H4 (cell line): ENCODE data around the gene PCF11. TPM values are rescaled to one million over a fixed set of nuclear protein-coding genes. Genes with fewer than 3 reads are reported as not detected.
"Not testable (repeated sequence)": the region's sequence is repeated elsewhere in the genome, so short reads cannot be mapped to it uniquely, and the experiment has no call there.

Source experiments
- DNase-seq: peaks from one replicate; pipeline ENCODE4 v3.0.0-alpha.2; 2015; ENCODE audit warnings: low spot score
- total RNA-seq: library from RNA; depleted of rRNA; stranded (reverse); fragments of >200 nt; shearing (Covaris generic); gene quantifications from 2 replicates; pipeline ENCODE4 v1.2.3, GENCODE V29; 2014; rRNA removed

The PCF11 gene
- total RNA-seq, result 18.9 and 20.7 TPM in 2 replicates

- DNase-seq, result no peak
Observed at GRCh38 chr11:83156996-83157593, at the start of gene PCF11. TSS of gene PCF11 (plus strand) at chr11:83157131. CDS start at chr11:83157440, 309 bp downstream.

GRCh38 chr11:83112886-83113285, 44.0 kb upstream of the PCF11 start:
- DNase-seq, result no peak

DNA sequence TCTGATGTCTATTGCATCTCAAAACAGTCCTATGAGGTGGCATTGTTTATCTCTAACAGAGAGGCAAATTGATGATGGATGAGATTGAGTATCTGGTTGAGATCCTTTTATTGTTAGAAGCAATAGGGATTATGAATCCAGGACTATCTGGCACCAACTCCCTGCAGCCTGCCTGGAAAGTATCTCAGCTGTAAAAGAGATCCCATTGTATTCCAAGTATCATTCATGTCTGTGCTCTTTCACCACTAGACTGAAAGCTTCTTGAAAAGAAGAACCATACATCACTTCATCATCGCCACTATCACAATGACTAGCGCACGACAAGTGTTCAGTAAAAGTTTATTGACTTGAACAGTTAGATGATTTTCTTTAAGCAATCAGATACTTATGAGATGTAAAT, 41.9 kb upstream of the PCF11 start:
- no peak for DNase-seq

- no peak for DNase-seq
Observed at GRCh38 chr11:83115551-83115950, 41.4 kb upstream of the PCF11 start.

- DNase-seq, result no peak
Observed at GRCh38 chr11:83116015-83116641, 40.8 kb upstream of the PCF11 start.

DNA sequence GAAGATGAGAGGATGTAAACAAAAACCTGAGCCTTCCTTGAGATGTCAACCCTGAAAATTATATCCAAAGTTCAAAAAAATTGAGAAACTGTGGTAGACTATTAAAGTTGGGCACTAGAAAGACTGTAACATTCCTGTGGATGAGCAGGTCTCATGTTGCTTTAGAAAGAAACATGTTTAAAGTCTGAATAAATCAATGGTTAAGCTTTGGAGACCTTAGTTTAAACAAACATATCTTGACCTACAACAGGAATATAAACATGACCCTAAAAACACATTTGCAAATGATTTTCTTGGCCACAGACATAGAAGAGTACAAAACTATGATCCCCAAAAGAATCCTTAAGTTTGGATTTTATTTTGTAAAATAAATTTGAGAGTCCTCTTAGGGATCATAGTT, 38.1 kb upstream of the PCF11 start:
- no peak for DNase-seq

DNA sequence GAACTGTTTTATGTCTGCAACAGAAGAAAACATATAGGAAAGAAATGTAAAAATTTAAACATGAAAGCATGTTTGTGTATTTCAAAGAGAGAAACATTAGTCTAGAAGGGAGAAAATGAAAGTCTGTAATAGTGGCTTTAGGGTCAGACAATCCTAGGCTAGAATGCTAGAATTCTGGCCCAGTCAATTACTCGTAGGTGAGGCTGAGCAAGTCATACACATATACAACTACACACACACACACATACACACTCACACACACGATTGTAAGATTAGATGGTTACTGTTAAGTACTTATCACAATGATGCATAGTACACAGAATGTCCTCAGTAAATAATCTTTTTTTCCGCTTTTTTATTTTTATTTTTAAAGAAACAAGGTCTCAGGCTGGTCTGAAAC, 37.7 kb upstream of the PCF11 start:
- DNase-seq, result no peak

GRCh38 chr11:83120327-83120726, 36.6 kb upstream of the PCF11 start:
- DNase-seq, result no peak

DNA sequence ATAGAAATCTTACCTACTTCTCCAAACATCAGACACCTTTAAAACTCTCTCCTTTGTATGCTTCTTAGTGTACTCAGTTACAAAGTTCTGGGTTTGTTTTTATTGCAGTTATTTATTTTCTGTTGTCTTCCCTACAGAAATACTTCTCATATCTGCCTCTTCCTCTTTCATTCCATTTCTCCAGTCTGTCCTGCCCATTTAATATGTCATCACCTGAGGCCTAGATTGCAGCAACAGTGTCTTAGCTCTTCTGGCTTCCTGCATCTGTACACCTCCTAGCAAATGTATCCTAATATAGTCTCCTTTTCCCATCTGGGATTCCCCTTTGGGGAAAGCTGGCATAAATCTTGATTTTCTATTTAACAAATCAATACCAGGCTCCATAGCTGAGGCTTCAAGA, 34.9 kb upstream of the PCF11 start:
- no peak for DNase-seq

GRCh38 chr11:83122766-83123165, 34.2 kb upstream of the PCF11 start:
- DNase-seq, result no peak

DNA sequence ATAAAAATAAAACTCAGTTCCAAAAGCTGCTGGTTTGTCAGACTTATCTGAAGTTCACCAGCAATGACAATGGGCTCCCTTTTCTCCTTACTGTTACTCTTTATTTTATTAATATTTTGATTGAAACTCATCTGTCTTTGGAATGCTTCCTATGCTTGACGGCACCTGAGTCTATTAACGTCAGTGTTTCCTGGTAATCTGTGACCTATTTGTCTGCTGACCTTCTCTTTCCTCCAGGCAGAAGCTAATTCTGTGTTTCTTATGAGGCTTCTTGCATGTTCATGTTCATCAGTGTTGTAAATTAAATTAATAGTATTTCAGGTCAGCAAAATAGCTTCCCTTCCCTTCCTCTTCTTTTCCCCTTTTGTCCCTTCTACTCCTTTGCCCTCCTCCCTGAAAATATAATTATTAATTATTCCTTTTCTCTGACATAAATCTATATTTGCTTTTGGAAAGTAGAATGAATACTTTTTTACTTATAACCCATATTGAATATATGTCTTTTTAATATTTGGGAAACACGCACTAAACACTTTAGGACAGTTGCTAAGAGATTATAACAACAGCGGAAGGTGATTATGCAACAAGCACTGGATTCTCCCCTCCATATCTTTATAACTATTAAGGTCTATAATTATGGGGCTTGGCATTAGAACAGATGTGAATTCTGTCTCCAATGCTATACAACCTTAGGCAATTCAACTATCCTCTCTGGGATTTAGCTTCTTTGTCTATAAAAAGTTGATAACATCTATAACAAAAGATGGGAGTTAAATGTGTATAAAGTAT, 32.1 kb upstream of the PCF11 start:
- no peak for DNase-seq

DNA sequence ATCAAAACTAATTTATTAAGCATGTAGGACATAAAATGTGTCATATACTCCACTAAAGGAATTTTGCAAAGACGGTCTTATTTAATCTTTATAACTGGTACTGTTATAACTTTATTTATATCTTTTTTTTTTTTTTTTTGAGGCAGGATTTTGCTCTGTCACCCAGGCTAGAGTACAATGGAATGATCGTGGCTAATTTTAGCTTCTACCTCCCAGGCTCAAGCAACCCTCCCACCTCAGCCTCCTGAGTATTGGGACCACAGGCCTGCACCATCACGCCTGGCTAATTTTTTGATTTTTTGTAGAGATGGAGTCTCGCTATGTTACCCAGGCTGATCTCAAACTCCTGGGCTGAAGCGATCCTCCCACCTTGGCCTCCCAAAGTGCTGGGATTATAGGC, 31.4 kb upstream of the PCF11 start:
- DNase-seq, result no peak

- DNase-seq, result no peak
Observed at GRCh38 chr11:83127310-83127637, 29.7 kb upstream of the PCF11 start.

- no peak for DNase-seq
Observed at GRCh38 chr11:83132191-83132590, 24.7 kb upstream of the PCF11 start.

GRCh38 chr11:83133266-83133665, 23.7 kb upstream of the PCF11 start:
- not testable (repeated sequence) for DNase-seq

DNA sequence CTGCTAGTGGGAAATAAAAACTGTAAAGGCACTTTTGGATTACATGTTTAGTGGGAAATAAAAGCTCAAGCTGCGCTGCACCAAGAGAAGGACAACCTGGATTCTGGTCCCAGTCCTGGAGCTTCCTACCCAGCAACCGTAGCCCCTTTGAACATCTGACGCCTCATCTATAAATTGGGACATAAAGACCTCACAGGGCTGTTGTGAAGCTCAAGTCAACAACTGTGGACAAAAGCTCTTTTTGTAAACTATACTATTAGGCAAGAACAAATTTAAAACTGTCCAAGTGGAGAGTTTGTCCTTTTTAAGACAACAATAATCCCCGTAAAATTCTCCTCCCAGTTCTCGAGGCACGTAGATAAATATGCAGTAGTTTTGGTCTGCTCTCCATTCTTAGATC, 17.6 kb upstream of the PCF11 start:
- no peak for DNase-seq

DNA sequence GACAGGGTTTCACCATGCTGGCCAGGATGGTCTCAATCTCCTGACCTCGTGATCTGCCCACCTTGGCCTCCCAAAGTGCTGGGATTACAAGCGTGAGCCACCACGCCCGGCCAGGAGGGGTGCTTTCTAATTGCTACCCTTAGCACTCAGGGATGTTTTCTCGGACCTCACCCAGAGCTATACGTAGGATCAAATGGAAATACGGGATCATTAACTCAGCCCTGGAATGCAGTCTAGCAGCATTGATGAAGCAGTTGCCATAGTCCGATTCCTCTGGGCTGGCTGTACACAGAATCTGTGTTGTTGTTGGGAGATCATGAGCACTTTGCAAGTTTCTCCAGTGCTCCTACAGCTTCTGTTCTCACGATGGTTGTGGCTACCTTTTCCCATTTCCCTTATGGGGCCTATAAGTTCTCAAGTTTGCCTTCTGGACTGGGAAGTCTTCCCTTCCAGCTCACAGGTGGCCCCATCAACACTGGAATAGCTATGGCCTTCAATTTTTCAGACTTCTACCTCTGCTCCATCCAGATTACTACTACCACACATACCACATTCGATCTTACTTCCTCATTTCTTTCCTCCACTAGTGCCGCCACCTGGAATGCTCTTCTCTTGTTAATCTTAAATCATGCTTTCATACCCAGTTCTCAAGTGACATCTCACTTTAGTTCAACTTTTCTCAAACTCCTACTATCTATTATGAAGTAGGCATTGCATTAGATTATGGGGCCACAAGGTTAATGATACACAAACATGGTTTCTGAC, 16.1 kb upstream of the PCF11 start:
- DNase-seq, result no peak

- no peak for DNase-seq
Observed at GRCh38 chr11:83147895-83148294, 9.0 kb upstream of the PCF11 start.

- no peak for DNase-seq
Observed at GRCh38 chr11:83150450-83150849, 6.5 kb upstream of the PCF11 start.

GRCh38 chr11:83151274-83151977, 5.5 kb upstream of the PCF11 start:
- DNase-seq, result no peak

DNA sequence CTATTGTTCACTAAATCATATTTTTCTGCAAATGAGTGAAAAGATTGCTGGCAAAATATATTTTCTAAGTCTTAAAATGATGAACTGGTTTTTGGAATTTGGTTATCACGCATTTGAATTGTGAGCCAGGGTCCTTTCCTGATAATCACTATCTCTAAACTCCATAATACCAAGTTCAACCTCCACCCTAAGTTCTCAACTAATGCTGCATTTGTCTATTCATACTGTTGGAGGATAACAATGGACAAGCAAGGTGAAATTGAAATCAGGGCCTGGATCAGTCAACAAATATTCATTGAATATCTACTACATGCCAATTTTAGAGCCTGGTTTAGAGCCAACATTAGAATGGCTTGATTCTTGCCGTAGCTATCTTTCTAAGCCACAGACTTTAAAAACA, 4.7 kb upstream of the PCF11 start:
- DNase-seq, result no peak

DNA sequence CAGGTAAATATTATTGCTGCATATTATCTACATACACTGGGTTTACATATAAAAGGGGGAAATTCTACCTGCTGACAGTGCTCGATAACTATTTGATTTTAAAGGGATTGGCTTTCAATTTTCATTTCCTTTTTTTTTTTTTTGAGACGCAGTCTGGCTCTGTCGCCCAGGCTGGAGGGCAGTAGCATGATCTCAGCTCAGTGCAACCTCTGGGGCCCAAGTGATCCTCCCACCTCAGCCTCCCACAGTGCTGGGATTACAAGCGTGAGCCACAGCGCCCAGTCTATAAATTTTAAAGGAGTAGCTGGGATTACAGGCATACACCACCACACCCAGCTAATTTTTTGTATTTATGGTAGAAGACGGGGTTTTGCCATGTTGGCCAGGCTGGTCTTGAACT, 3.2 kb upstream of the PCF11 start:
- no peak for DNase-seq
